Suprapubic skin (tissue), 4 donors: ENCODE data around the gene PARVG.

Experiments
- CTCF ChIP-seq, 2 donors: fragments of 200-600 bp in 1 of 2; fragments of 450-650 bp in 1 of 2; sonication (generic) in 1 of 2; IDR thresholded peaks; one replicate each; pipeline ENCODE4 v1.5.1; 2016 to 2019; ENCODE audit warnings: antibody characterized with exemption in 2 of 2, mild to moderate bottlenecking in 1 of 2, moderate library complexity in 1 of 2
- EP300 ChIP-seq: sonication (generic); formaldehyde crosslinking; IDR thresholded peaks from one replicate; pipeline ENCODE4 v1.6.1; 2017; ENCODE audit warnings: antibody characterized with exemption
- POLR2A ChIP-seq, 2 donors: fragments of 450-650 bp; IDR thresholded peaks; one replicate each; pipeline ENCODE4 v1.6.1; 2017; ENCODE audit warnings: antibody characterized with exemption in 2 of 2, mild to moderate bottlenecking in 2 of 2, moderate library complexity in 2 of 2
- POLR2AphosphoS5 ChIP-seq, 3 donors: sonication (generic); formaldehyde crosslinking; IDR thresholded peaks; one replicate each; pipeline ENCODE4 v1.6.1; 2017; ENCODE audit warnings: antibody characterized with exemption in 3 of 3

GRCh38 chr22:44159221-44159620, 21.5 kb upstream of the PARVG start:
- TF ChIP-seq CTCF (IDR thresholded peaks at IDR 0.05) = no peak
- TF ChIP-seq POLR2A (IDR thresholded peaks at IDR 0.05) = no peak
- TF ChIP-seq EP300 = no peak
- no peak for TF ChIP-seq POLR2AphosphoS5 (IDR thresholded peaks at IDR 0.05)
